22Rv1 (cell line): ENCODE data around the gene LRIG1.

ENCODE experiments used
- ZFX ChIP-seq: fragments of 450-650 bp; IDR thresholded peaks from 2 replicates; pipeline ENCODE4 v1.6.1; 2017; ENCODE audit warnings: antibody characterized with exemption, borderline replicate concordance
- TF ChIP-seq, protein P1 (sequence below): fragments of 450-650 bp; IDR thresholded peaks from 2 replicates; pipeline ENCODE4 v1.5.1; 2017; ENCODE audit warnings: mild to moderate bottlenecking

- TF ChIP-seq, protein P1, sequence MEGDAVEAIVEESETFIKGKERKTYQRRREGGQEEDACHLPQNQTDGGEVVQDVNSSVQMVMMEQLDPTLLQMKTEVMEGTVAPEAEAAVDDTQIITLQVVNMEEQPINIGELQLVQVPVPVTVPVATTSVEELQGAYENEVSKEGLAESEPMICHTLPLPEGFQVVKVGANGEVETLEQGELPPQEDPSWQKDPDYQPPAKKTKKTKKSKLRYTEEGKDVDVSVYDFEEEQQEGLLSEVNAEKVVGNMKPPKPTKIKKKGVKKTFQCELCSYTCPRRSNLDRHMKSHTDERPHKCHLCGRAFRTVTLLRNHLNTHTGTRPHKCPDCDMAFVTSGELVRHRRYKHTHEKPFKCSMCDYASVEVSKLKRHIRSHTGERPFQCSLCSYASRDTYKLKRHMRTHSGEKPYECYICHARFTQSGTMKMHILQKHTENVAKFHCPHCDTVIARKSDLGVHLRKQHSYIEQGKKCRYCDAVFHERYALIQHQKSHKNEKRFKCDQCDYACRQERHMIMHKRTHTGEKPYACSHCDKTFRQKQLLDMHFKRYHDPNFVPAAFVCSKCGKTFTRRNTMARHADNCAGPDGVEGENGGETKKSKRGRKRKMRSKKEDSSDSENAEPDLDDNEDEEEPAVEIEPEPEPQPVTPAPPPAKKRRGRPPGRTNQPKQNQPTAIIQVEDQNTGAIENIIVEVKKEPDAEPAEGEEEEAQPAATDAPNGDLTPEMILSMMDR, result no peak
- no peak for TF ChIP-seq ZFX
These were observed 107.4 kb downstream of the LRIG1 start for GRCh38 chr3:66393333-66394005.
